Measurements from ENCODE around the gene ARHGAP26.
A peak's percentile ranks its signal among the peaks of the same experiment; 100 is the strongest.

Gene ARHGAP26

GRCh38 chr5:143155455-143155854 lies 385.3 kb downstream of the ARHGAP26 start:
- no peak overlapping the region for H3K9ac ChIP-seq (ENCODE audit: low read depth in 1 of 2, low read length in 2 of 2)
- H3K4me3 ChIP-seq (ENCODE audit: low read length in 2 of 2) = no peak overlapping the region
- peaks cover under 1 to 3% of the 10 kb centered on the region in 2 donors for H3K36me3 ChIP-seq (ENCODE audit: control insufficient read depth in 2 of 2, insufficient read depth in 2 of 2, low read length in 2 of 2)
- no peaks in the 10 kb centered on the region for H3K9me3 ChIP-seq (ENCODE audit: control insufficient read depth in 2 of 2, low read length in 2 of 2)
- H3K4me1 ChIP-seq (ENCODE audit: control insufficient read depth in 2 of 2, insufficient read depth in 2 of 2, low read length in 2 of 2) = peaks cover 0 to 2% of the 10 kb centered on the region in 2 donors
- H3K27me3 ChIP-seq (ENCODE audit: control insufficient read depth in 2 of 2, insufficient read depth in 2 of 2, low read length in 2 of 2) = no peaks in the 10 kb centered on the region
- H3K27ac ChIP-seq (ENCODE audit: low read depth in 2 of 2, low read length in 2 of 2) = peak overlapping the region in 1 of 2 donors; percentile 30

- Histone ChIP-seq H3K9me3 (ENCODE audit: control insufficient read depth in 2 of 2, low read length in 2 of 2) (no peaks in the 10 kb centered on the region), H3K4me3 (ENCODE audit: low read length in 2 of 2) (no peak overlapping the region), H3K27ac (ENCODE audit: low read depth in 2 of 2, low read length in 2 of 2) (no peak overlapping the region)
These were observed 385.9 kb downstream of the ARHGAP26 start for GRCh38 chr5:143156086-143156485.

GRCh38 chr5:143156572-143156971 lies 386.4 kb downstream of the ARHGAP26 start:
- no peak overlapping the region for H3K4me3 ChIP-seq (ENCODE audit: low read length in 2 of 2)
- peaks cover 0 to 2% of the 10 kb centered on the region in 2 donors for H3K4me1 ChIP-seq (ENCODE audit: control insufficient read depth in 2 of 2, insufficient read depth in 2 of 2, low read length in 2 of 2)
- H3K36me3 ChIP-seq (ENCODE audit: control insufficient read depth in 2 of 2, insufficient read depth in 2 of 2, low read length in 2 of 2) = peaks cover 0 to 3% of the 10 kb centered on the region in 2 donors
- no peak overlapping the region for H3K27ac ChIP-seq (ENCODE audit: low read depth in 2 of 2, low read length in 2 of 2)
- H3K27me3 ChIP-seq (ENCODE audit: control insufficient read depth in 2 of 2, insufficient read depth in 2 of 2, low read length in 2 of 2) = no peaks in the 10 kb centered on the region
- H3K9ac ChIP-seq (ENCODE audit: low read depth in 1 of 2, low read length in 2 of 2) = no peak overlapping the region
- no peaks in the 10 kb centered on the region for H3K9me3 ChIP-seq (ENCODE audit: control insufficient read depth in 2 of 2, low read length in 2 of 2)

More at GRCh38 chr5:143156086-143156485, 385.9 kb downstream of the ARHGAP26 start:
- Histone ChIP-seq H3K36me3 (ENCODE audit: control insufficient read depth in 2 of 2, insufficient read depth in 2 of 2, low read length in 2 of 2) (peaks cover 0 to 3% of the 10 kb centered on the region in 2 donors), H3K27me3 (ENCODE audit: control insufficient read depth in 2 of 2, insufficient read depth in 2 of 2, low read length in 2 of 2) (no peaks in the 10 kb centered on the region), H3K9ac (ENCODE audit: low read depth in 1 of 2, low read length in 2 of 2) (no peak overlapping the region), H3K4me1 (ENCODE audit: control insufficient read depth in 2 of 2, insufficient read depth in 2 of 2, low read length in 2 of 2) (peaks cover 0 to 2% of the 10 kb centered on the region in 2 donors)

DNA sequence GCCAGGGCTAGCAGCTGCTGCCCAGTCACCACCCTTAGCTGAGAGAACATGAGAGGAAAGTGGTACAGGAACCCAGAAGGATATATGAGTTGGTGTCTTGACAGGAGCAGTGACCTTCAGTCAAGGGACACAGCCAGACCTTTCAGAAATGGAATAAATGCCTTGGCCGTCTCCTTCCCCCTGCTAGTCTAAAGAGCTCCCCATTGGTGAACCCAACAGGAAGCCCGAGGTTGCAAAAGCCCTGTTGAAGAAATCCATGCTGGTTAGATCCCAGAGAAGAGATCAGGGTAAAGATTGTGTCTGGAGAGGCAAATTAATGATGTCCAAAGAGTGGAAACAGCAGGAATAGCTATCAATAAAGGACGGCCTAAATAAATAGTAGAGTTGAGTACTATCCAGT lies 388.9 kb downstream of the ARHGAP26 start:
- no peaks in the 10 kb centered on the region for H3K27me3 ChIP-seq (ENCODE audit: control insufficient read depth in 2 of 2, insufficient read depth in 2 of 2, low read length in 2 of 2)
- no peak overlapping the region for H3K4me3 ChIP-seq (ENCODE audit: low read length in 2 of 2)
- H3K9ac ChIP-seq (ENCODE audit: low read depth in 1 of 2, low read length in 2 of 2) = no peak overlapping the region
- H3K9me3 ChIP-seq (ENCODE audit: control insufficient read depth in 2 of 2, low read length in 2 of 2) = no peaks in the 10 kb centered on the region
- H3K27ac ChIP-seq (ENCODE audit: low read depth in 2 of 2, low read length in 2 of 2) = no peak overlapping the region
- H3K4me1 ChIP-seq (ENCODE audit: control insufficient read depth in 2 of 2, insufficient read depth in 2 of 2, low read length in 2 of 2) = no peaks in the 10 kb centered on the region
- peaks cover 0 to 4% of the 10 kb centered on the region in 2 donors for H3K36me3 ChIP-seq (ENCODE audit: control insufficient read depth in 2 of 2, insufficient read depth in 2 of 2, low read length in 2 of 2)

DNA sequence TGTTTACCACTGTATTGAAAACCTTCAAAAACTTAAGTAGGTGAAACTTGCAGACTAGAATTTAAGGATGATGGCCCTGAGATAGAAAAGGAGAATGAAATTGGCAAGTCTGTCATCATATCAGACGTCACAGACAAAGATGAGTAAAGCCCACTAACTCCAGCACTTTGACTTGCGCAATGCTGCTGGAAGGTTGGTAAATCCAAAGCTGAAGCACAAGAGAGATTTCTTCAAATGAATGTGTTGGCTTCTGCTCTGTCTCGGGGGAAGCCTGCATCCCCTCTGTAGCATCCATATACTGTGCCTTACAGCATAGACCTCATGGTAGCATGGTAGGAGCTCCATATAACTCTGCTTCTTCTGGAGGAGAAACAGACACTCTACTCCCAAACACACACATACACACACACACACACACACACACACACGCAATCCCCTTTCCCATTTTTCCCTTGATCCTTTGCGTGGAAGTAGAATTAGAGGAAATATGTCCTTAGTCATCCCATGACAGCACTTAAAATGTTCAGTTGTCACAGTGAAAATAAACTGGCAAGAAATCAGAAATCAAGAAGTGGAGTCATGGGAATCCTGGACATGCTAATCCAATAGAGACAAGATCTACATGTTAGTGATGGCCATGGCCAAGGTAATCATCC lies 391.8 kb downstream of the ARHGAP26 start:
- no peaks in the 10 kb centered on the region for H3K9me3 ChIP-seq (ENCODE audit: control insufficient read depth in 2 of 2, low read length in 2 of 2)
- H3K36me3 ChIP-seq (ENCODE audit: control insufficient read depth in 2 of 2, insufficient read depth in 2 of 2, low read length in 2 of 2) = peaks cover 0 to 4% of the 10 kb centered on the region in 2 donors
- H3K27ac ChIP-seq (ENCODE audit: low read depth in 2 of 2, low read length in 2 of 2) = no peak overlapping the region
- no peaks in the 10 kb centered on the region for H3K27me3 ChIP-seq (ENCODE audit: control insufficient read depth in 2 of 2, insufficient read depth in 2 of 2, low read length in 2 of 2)
- H3K9ac ChIP-seq (ENCODE audit: low read depth in 1 of 2, low read length in 2 of 2) = no peak overlapping the region
- peaks cover 3 to 12% of the 10 kb centered on the region in 2 donors for H3K4me1 ChIP-seq (ENCODE audit: control insufficient read depth in 2 of 2, insufficient read depth in 2 of 2, low read length in 2 of 2)
- H3K4me3 ChIP-seq (ENCODE audit: low read length in 2 of 2) = no peak overlapping the region

- Histone ChIP-seq H3K4me1 (ENCODE audit: control insufficient read depth in 2 of 2, insufficient read depth in 2 of 2, low read length in 2 of 2) (peaks cover 3 to 12% of the 10 kb centered on the region in 2 donors), H3K9ac (ENCODE audit: low read depth in 1 of 2, low read length in 2 of 2) (no peak overlapping the region), H3K27me3 (ENCODE audit: control insufficient read depth in 2 of 2, insufficient read depth in 2 of 2, low read length in 2 of 2) (no peaks in the 10 kb centered on the region), H3K27ac (ENCODE audit: low read depth in 2 of 2, low read length in 2 of 2) (no peak overlapping the region), H3K4me3 (ENCODE audit: low read length in 2 of 2) (no peak overlapping the region), H3K9me3 (ENCODE audit: control insufficient read depth in 2 of 2, low read length in 2 of 2) (no peaks in the 10 kb centered on the region), H3K36me3 (ENCODE audit: control insufficient read depth in 2 of 2, insufficient read depth in 2 of 2, low read length in 2 of 2) (peaks cover 0 to 4% of the 10 kb centered on the region in 2 donors)
These were observed 392.6 kb downstream of the ARHGAP26 start for GRCh38 chr5:143162810-143163209.

DNA sequence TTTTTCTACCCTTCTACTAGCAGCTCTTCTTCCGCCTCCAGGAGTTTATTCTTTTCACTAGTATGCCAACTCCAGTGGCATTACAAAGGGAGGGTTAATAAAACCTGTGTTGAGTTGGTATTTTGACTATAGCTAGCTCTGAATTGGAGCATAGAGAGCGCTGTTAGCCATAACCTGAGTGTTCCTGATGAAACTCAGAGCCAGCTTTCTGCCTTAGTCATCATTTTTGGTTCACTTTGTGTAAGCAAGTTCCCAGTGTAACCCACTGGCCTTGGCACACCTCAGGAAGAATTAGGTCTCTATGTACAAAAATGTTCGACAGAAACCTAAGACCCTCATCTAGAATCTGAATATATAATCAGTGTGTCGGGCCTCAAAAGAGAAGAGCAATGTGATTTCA lies 394.4 kb downstream of the ARHGAP26 start:
- H3K36me3 ChIP-seq (ENCODE audit: control insufficient read depth in 2 of 2, insufficient read depth in 2 of 2, low read length in 2 of 2) = peaks cover 0 to 4% of the 10 kb centered on the region in 2 donors
- H3K27me3 ChIP-seq (ENCODE audit: control insufficient read depth in 2 of 2, insufficient read depth in 2 of 2, low read length in 2 of 2) = no peaks in the 10 kb centered on the region
- H3K9me3 ChIP-seq (ENCODE audit: control insufficient read depth in 2 of 2, low read length in 2 of 2) = no peaks in the 10 kb centered on the region
- no peak overlapping the region for H3K4me3 ChIP-seq (ENCODE audit: low read length in 2 of 2)
- H3K9ac ChIP-seq (ENCODE audit: low read depth in 1 of 2, low read length in 2 of 2) = no peak overlapping the region
- H3K4me1 ChIP-seq (ENCODE audit: control insufficient read depth in 2 of 2, insufficient read depth in 2 of 2, low read length in 2 of 2) = peaks cover 3 to 12% of the 10 kb centered on the region in 2 donors
- H3K27ac ChIP-seq (ENCODE audit: low read depth in 2 of 2, low read length in 2 of 2) = no peak overlapping the region

DNA sequence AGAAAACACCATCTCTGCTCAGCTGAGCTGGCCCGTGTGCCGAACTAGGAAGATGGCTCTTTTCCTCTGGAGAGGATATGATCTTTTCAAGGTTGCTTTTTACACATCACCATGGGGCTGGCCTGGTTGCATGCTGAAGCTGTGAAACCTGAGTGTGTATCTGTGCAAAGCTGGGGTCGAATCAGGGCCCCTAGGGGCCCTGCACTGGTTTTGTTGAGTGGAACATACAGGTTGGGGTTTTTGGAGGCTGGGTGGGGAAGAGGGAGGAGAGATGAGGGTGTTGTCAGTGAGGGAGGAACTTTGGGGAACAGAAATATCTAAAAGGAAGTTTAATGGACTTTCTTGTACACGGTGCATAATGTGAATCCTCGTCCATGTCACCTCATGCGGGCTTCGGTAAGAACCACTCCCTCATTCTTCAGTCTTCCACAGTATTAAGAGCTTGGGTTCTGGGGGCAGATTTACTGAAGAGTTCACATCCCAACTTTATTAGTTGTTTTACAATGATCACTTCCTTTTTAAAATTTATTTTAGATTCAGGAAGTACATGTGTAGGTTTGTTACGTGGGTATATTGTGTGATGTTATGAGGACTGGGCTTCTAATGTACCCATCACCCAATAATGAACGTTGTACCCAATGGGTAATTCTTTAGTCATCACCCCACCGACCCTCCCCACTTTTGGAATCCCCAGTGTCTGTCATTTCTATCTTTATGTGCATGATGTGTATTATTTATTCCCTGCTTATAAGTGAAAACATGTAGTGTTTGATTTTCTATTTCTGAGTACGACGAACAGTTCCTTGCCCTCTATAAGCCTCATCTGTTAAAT lies 395.1 kb downstream of the ARHGAP26 start:
- Histone ChIP-seq H3K36me3 (ENCODE audit: control insufficient read depth in 2 of 2, insufficient read depth in 2 of 2, low read length in 2 of 2) (peaks cover 0 to 4% of the 10 kb centered on the region in 2 donors), H3K4me3 (ENCODE audit: low read length in 2 of 2) (no peak overlapping the region), H3K4me1 (ENCODE audit: control insufficient read depth in 2 of 2, insufficient read depth in 2 of 2, low read length in 2 of 2) (peaks cover 3 to 12% of the 10 kb centered on the region in 2 donors)

GRCh38 chr5:143166090-143166489 lies 395.9 kb downstream of the ARHGAP26 start:
- Histone ChIP-seq H3K27ac (ENCODE audit: low read depth in 2 of 2, low read length in 2 of 2) (no peak overlapping the region), H3K4me1 (ENCODE audit: control insufficient read depth in 2 of 2, insufficient read depth in 2 of 2, low read length in 2 of 2) (peaks cover 3 to 12% of the 10 kb centered on the region in 2 donors), H3K27me3 (ENCODE audit: control insufficient read depth in 2 of 2, insufficient read depth in 2 of 2, low read length in 2 of 2) (no peaks in the 10 kb centered on the region), H3K9ac (ENCODE audit: low read depth in 1 of 2, low read length in 2 of 2) (no peak overlapping the region), H3K4me3 (ENCODE audit: low read length in 2 of 2) (no peak overlapping the region), H3K9me3 (ENCODE audit: control insufficient read depth in 2 of 2, low read length in 2 of 2) (no peaks in the 10 kb centered on the region), H3K36me3 (ENCODE audit: control insufficient read depth in 2 of 2, insufficient read depth in 2 of 2, low read length in 2 of 2) (peaks cover 0 to 4% of the 10 kb centered on the region in 2 donors)

More for the DNA sequence above, 395.1 kb downstream of the ARHGAP26 start:
- H3K27ac ChIP-seq (ENCODE audit: low read depth in 2 of 2, low read length in 2 of 2) = no peak overlapping the region
- no peak overlapping the region for H3K9ac ChIP-seq (ENCODE audit: low read depth in 1 of 2, low read length in 2 of 2)
- no peaks in the 10 kb centered on the region for H3K27me3 ChIP-seq (ENCODE audit: control insufficient read depth in 2 of 2, insufficient read depth in 2 of 2, low read length in 2 of 2)
- no peaks in the 10 kb centered on the region for H3K9me3 ChIP-seq (ENCODE audit: control insufficient read depth in 2 of 2, low read length in 2 of 2)

All from mucosa of rectum (tissue), 2 donors.